ENCODE results near the gene USP6NL. TPM values are rescaled to one million over a fixed set of nuclear protein-coding genes. Genes with fewer than 3 reads are reported as not detected.

USP6NL gene
- total RNA-seq, 3 donors from 2014 or later = 14.6 to 20.0 (median 19.8) TPM

- ATAC-seq (no peak), DNase-seq (no peak)
- no peak for TF ChIP-seq CTCF (IDR thresholded peaks at IDR 0.05)
- Histone ChIP-seq H3K9me3 (no peaks in the 10 kb centered on the region), H3K4me3 (no peak overlapping the region), H3K4me1 (ENCODE audit: low read depth) (no peaks in the 10 kb centered on the region), H3K36me3 (ENCODE audit: low read depth) (no peaks in the 10 kb centered on the region)
- intact Hi-C loops (cut with DNase I, micrococcal nuclease) = no loop called here
Measured at GRCh38 chr10:11449761-11450160, 161.7 kb downstream of the USP6NL start.

- no peak for DNase-seq
- Histone ChIP-seq H3K36me3 (ENCODE audit: low read depth) (no peaks in the 10 kb centered on the region), H3K4me1 (ENCODE audit: low read depth) (no peaks in the 10 kb centered on the region), H3K9me3 (no peaks in the 10 kb centered on the region), H3K4me3 (no peak overlapping the region)
- no peak for TF ChIP-seq CTCF (IDR thresholded peaks at IDR 0.05)
- intact Hi-C loops (cut with DNase I, micrococcal nuclease) = no loop called here
- ATAC-seq = peak; percentile 35
Measured at GRCh38 chr10:11448545-11449244, 162.8 kb downstream of the USP6NL start.

GRCh38 chr10:11448190-11448544 lies 163.3 kb downstream of the USP6NL start:
- Histone ChIP-seq H3K4me3 (no peak overlapping the region), H3K4me1 (ENCODE audit: low read depth) (no peaks in the 10 kb centered on the region), H3K36me3 (ENCODE audit: low read depth) (no peaks in the 10 kb centered on the region), H3K9me3 (no peaks in the 10 kb centered on the region)
- no peak for DNase-seq
- intact Hi-C loops (cut with DNase I, micrococcal nuclease) = no loop called here
- peak; percentile 23 for ATAC-seq
- TF ChIP-seq CTCF (IDR thresholded peaks at IDR 0.05) = no peak

GRCh38 chr10:11447586-11447985 lies 163.9 kb downstream of the USP6NL start:
- ATAC-seq (no peak), DNase-seq (no peak)
- H3K36me3 ChIP-seq (ENCODE audit: low read depth) = no peaks in the 10 kb centered on the region
- no peak for TF ChIP-seq CTCF (IDR thresholded peaks at IDR 0.05)
- H3K4me3 ChIP-seq = no peak overlapping the region
- no peaks in the 10 kb centered on the region for H3K9me3 ChIP-seq
- H3K4me1 ChIP-seq (ENCODE audit: low read depth) = no peaks in the 10 kb centered on the region
- intact Hi-C loops (cut with DNase I, micrococcal nuclease) = no loop called here

GRCh38 chr10:11446864-11447263 lies 164.6 kb downstream of the USP6NL start:
- no peaks in the 10 kb centered on the region for H3K4me1 ChIP-seq (ENCODE audit: low read depth)
- no peak for TF ChIP-seq CTCF (IDR thresholded peaks at IDR 0.05)
- H3K4me3 ChIP-seq = no peak overlapping the region
- DNase-seq = no peak
- H3K9me3 ChIP-seq = no peaks in the 10 kb centered on the region
- no peak for ATAC-seq
- H3K36me3 ChIP-seq (ENCODE audit: low read depth) = no peaks in the 10 kb centered on the region
- intact Hi-C loops (cut with DNase I, micrococcal nuclease) = no loop called here

- H3K9me3 ChIP-seq = no peaks in the 10 kb centered on the region
- ATAC-seq (no peak), DNase-seq (no peak)
- no peak for TF ChIP-seq CTCF (IDR thresholded peaks at IDR 0.05)
- H3K4me3 ChIP-seq = no peak overlapping the region
- intact Hi-C loops (cut with DNase I, micrococcal nuclease) = no loop called here
- no peaks in the 10 kb centered on the region for H3K4me1 ChIP-seq (ENCODE audit: low read depth)
- H3K36me3 ChIP-seq (ENCODE audit: low read depth) = no peaks in the 10 kb centered on the region
Measured at GRCh38 chr10:11446133-11446532, 165.3 kb downstream of the USP6NL start.

Data from mucosa of descending colon (tissue), 3 donors.